Uterus (tissue), 2 donors: Measurements from ENCODE around the gene SPDEF.

Experiments
- POLR2A ChIP-seq, 2 donors: fragments of 450-650 bp; IDR thresholded peaks; one replicate each; pipeline ENCODE4 v1.6.1; 2016; ENCODE audit warnings: antibody characterized with exemption in 2 of 2, mild to moderate bottlenecking in 1 of 2, moderate library complexity in 1 of 2
- TF ChIP-seq, protein P1 (sequence below), 4 experiments: fragments of 200-600 bp in 2 of 4; fragments of 450-650 bp in 2 of 4; sonication (generic) in 2 of 4; IDR thresholded peaks; one replicate each; pipeline ENCODE4 v1.5.1; 2016 to 2019; ENCODE audit warnings: antibody characterized with exemption in 4 of 4, mild to moderate bottlenecking in 2 of 4, moderate library complexity in 1 of 4

DNA sequence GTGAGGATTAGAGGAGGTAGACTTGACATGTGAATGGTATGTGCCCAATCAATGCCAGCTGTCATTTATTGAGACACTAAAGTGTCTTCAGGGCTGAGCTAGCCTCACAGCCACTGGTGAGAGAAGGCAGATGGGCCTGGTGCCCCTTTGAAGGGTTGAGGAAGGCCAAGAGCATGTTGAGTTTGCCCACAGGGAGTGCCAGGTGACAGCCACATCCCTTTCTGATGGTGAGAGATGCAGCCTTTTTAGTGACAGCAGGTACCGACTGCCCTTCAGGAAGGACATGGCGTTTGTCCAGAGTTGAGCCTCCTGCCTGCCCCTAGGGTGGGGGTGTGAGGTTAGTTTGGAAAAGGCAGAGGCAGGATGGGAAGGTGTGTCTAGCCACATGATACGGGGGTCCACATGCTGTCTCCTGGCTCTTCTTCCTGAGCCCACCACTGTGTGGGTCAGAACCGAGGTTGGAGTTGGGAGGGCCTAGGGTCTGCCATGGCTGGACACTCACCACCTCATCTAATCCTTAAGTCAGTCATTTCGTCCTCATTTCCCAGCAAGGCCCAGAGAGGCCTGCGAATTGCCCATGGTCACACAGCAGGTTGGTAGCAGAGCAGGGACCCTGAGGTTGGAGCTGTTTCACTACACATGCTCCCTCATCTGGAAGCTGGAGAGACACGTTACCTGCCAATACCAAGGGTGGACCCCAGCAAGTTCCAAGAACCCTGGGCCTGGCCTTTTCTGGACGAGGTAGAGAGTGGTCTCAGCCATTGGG lies 32.5 kb downstream of the SPDEF start:
- no peak for TF ChIP-seq POLR2A (IDR thresholded peaks at IDR 0.05)
- TF ChIP-seq, protein P1, sequence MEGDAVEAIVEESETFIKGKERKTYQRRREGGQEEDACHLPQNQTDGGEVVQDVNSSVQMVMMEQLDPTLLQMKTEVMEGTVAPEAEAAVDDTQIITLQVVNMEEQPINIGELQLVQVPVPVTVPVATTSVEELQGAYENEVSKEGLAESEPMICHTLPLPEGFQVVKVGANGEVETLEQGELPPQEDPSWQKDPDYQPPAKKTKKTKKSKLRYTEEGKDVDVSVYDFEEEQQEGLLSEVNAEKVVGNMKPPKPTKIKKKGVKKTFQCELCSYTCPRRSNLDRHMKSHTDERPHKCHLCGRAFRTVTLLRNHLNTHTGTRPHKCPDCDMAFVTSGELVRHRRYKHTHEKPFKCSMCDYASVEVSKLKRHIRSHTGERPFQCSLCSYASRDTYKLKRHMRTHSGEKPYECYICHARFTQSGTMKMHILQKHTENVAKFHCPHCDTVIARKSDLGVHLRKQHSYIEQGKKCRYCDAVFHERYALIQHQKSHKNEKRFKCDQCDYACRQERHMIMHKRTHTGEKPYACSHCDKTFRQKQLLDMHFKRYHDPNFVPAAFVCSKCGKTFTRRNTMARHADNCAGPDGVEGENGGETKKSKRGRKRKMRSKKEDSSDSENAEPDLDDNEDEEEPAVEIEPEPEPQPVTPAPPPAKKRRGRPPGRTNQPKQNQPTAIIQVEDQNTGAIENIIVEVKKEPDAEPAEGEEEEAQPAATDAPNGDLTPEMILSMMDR (IDR thresholded peaks at IDR 0.05): no peak
